ENCODE measurements around the gene SRPK2.

SRPK2 gene

GRCh38 chr7:105399043-105399725, 10.5 kb upstream of the SRPK2 start:
- POLR2A ChIA-PET: no interaction called here
- H3K27ac ChIP-seq (ENCODE audit: extremely low read depth, low read depth, low read length): no peak overlapping the region
- TF ChIP-seq SCRT2 (tag by site-specific recombination; IDR thresholded peaks at IDR 0.05) (peak; percentile 70), ZNF670 (tag by site-specific recombination; IDR thresholded peaks at IDR 0.05; ENCODE audit: low read depth) (no peak)
- H3K4me3 ChIP-seq (ENCODE audit: low read depth, low read length): no peak overlapping the region
- H3K36me3 ChIP-seq (ENCODE audit: control insufficient read depth in 2 of 2, insufficient read depth in 1 of 2, low read length in 2 of 2): no peaks in the 10 kb centered on the region
- H3K9me3 ChIP-seq (ENCODE audit: control insufficient read depth, insufficient read depth, low read depth, low read length): no peaks in the 10 kb centered on the region
- H3K4me1 ChIP-seq (ENCODE audit: control insufficient read depth, insufficient read depth, low read length): no peaks in the 10 kb centered on the region
- CTCF ChIA-PET: interaction anchor here (0.6 to 1.4 kb wide), 7 partner anchors 10 to 272 kb away, joined by 3 to 5 read pairs (median 3); no protein-coding TSS in a partner anchor

GRCh38 chr7:105396566-105396965, 7.8 kb upstream of the SRPK2 start:
- ChIA-PET CTCF (interaction anchor here (0.6 to 1.2 kb wide), 5 partner anchors 31 to 194 kb away, joined by 3 to 6 read pairs (median 4); no protein-coding TSS in a partner anchor), POLR2A (interaction anchor here (0.6 to 0.7 kb wide), 2 partner anchors 18 to 394 kb away, joined by 3 to 4 read pairs; no protein-coding TSS in a partner anchor)
- Histone ChIP-seq H3K27ac (ENCODE audit: extremely low read depth, low read depth, low read length) (no peak overlapping the region), H3K4me3 (ENCODE audit: low read depth, low read length) (no peak overlapping the region), H3K36me3 (ENCODE audit: control insufficient read depth in 2 of 2, insufficient read depth in 1 of 2, low read length in 2 of 2) (no peaks in the 10 kb centered on the region), H3K4me1 (ENCODE audit: control insufficient read depth, insufficient read depth, low read length) (no peaks in the 10 kb centered on the region), H3K9me3 (ENCODE audit: control insufficient read depth, insufficient read depth, low read depth, low read length) (no peaks in the 10 kb centered on the region)
- TF ChIP-seq ZBTB49 (tag by site-specific recombination; IDR thresholded peaks at IDR 0.05; ENCODE audit: low read depth) (no peak), ZNF18 (tag by site-specific recombination; IDR thresholded peaks at IDR 0.05) (peak; percentile 88), ZNF670 (tag by site-specific recombination; IDR thresholded peaks at IDR 0.05; ENCODE audit: low read depth) (no peak), KLF8 (tag by site-specific recombination; IDR thresholded peaks at IDR 0.05) (no peak), WT1 (tag by site-specific recombination; IDR thresholded peaks at IDR 0.05) (no peak), MYNN (tag by site-specific recombination; IDR thresholded peaks at IDR 0.05; ENCODE audit: borderline replicate concordance) (no peak), ELK4 (IDR thresholded peaks at IDR 0.05; ENCODE audit: borderline replicate concordance, low read depth, low read length) (no peak), ZNF239 (tag by site-specific recombination; IDR thresholded peaks at IDR 0.05) (0 out of 2 replicates have a peak, but pooled peaks have one; percentile 21), ZNF366 (tag by site-specific recombination; conservative IDR thresholded peaks at IDR 0.05) (peak; percentile 96), ZNF654 (tag by site-specific recombination; IDR thresholded peaks at IDR 0.05; ENCODE audit: low read depth) (no peak), ZNF184 (tag by site-specific recombination; IDR thresholded peaks at IDR 0.05) (no peak), ZNF157 (tag by site-specific recombination; IDR thresholded peaks at IDR 0.05) (no peak), PRDM1 (tag by site-specific recombination; IDR thresholded peaks at IDR 0.05) (peak; percentile 80), ZNF596 (tag by site-specific recombination; IDR thresholded peaks at IDR 0.05) (peak; percentile 55)

GRCh38 chr7:105391429-105391828, 2.7 kb upstream of the SRPK2 start:
- CTCF ChIA-PET: no interaction called here
- Histone ChIP-seq H3K9me3 (ENCODE audit: control insufficient read depth, insufficient read depth, low read depth, low read length) (no peaks in the 10 kb centered on the region), H3K4me3 (ENCODE audit: low read depth, low read length) (no peak overlapping the region), H3K36me3 (ENCODE audit: control insufficient read depth in 2 of 2, insufficient read depth in 1 of 2, low read length in 2 of 2) (no peaks in the 10 kb centered on the region; a peak in 1 of 3 replicates), H3K27ac (ENCODE audit: extremely low read depth, low read depth, low read length) (no peak overlapping the region), H3K4me1 (ENCODE audit: control insufficient read depth, insufficient read depth, low read length) (no peaks in the 10 kb centered on the region)
- POLR2A ChIA-PET: no interaction called here
- TF ChIP-seq TRIM28 (IDR thresholded peaks at IDR 0.05; ENCODE audit: borderline replicate concordance, low read length) (no peak), ZNF670 (tag by site-specific recombination; IDR thresholded peaks at IDR 0.05; ENCODE audit: low read depth) (no peak), PRDM10 (tag by site-specific recombination; IDR thresholded peaks at IDR 0.05) (no peak), ZNF398 (tag by site-specific recombination; IDR thresholded peaks at IDR 0.05) (no peak), ZNF121 (tag by site-specific recombination; IDR thresholded peaks at IDR 0.05) (peak; percentile 65; the same call in 1 of the 2 replicates), RBAK (tag by site-specific recombination; IDR thresholded peaks at IDR 0.05) (no peak)

Measured in HEK293 (cell line).